ENCODE measurements around the gene CDK5. TPM values are rescaled to one million over a fixed set of nuclear protein-coding genes. Genes with fewer than 3 reads are reported as not detected.

Gene CDK5
- total and polyA plus RNA-seq, 2 of the 13 experiments (the other 11 are each of a cell fraction or from before 2014, with no cell fraction given): 16.4 to 21.3 TPM

DNA sequence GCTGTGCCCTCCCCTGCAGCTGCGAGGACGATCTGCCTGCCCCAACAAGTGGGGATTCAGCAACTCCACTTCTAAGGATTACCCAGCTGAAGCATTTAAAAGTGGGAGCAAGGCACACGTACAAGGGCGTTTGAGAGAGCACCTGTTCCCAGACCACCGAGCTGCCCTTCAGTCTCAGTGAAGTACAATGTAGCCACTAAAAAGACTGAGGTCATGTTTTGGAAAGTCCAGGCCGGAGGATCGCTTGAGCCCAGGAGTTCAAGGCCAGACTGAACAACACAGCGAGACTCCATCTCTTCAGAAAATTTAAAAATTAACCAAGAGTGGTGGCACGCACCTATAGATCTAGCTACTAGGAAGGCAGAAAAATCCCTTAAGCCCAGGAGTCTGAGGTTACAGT lies 52.1 kb downstream of the CDK5 start (continued):
- TF ChIP-seq, protein P1, sequence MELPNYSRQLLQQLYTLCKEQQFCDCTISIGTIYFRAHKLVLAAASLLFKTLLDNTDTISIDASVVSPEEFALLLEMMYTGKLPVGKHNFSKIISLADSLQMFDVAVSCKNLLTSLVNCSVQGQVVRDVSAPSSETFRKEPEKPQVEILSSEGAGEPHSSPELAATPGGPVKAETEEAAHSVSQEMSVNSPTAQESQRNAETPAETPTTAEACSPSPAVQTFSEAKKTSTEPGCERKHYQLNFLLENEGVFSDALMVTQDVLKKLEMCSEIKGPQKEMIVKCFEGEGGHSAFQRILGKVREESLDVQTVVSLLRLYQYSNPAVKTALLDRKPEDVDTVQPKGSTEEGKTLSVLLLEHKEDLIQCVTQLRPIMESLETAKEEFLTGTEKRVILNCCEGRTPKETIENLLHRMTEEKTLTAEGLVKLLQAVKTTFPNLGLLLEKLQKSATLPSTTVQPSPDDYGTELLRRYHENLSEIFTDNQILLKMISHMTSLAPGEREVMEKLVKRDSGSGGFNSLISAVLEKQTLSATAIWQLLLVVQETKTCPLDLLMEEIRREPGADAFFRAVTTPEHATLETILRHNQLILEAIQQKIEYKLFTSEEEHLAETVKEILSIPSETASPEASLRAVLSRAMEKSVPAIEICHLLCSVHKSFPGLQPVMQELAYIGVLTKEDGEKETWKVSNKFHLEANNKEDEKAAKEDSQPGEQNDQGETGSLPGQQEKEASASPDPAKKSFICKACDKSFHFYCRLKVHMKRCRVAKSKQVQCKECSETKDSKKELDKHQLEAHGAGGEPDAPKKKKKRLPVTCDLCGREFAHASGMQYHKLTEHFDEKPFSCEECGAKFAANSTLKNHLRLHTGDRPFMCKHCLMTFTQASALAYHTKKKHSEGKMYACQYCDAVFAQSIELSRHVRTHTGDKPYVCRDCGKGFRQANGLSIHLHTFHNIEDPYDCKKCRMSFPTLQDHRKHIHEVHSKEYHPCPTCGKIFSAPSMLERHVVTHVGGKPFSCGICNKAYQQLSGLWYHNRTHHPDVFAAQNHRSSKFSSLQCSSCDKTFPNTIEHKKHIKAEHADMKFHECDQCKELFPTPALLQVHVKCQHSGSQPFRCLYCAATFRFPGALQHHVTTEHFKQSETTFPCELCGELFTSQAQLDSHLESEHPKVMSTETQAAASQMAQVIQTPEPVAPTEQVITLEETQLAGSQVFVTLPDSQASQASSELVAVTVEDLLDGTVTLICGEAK (IDR thresholded peaks at IDR 0.05): no peak
- TF ChIP-seq, protein P1 (CRISPR knock-in tag; IDR thresholded peaks at IDR 0.05): no peak
- TF ChIP-seq TCF12 (IDR thresholded peaks at IDR 0.05): no peak
- TF ChIP-seq TCF12 (CRISPR knock-in tag; IDR thresholded peaks at IDR 0.05): no peak
- TF ChIP-seq ZNF777 (CRISPR knock-in tag; IDR thresholded peaks at IDR 0.05): no peak
- TF ChIP-seq, protein P2, sequence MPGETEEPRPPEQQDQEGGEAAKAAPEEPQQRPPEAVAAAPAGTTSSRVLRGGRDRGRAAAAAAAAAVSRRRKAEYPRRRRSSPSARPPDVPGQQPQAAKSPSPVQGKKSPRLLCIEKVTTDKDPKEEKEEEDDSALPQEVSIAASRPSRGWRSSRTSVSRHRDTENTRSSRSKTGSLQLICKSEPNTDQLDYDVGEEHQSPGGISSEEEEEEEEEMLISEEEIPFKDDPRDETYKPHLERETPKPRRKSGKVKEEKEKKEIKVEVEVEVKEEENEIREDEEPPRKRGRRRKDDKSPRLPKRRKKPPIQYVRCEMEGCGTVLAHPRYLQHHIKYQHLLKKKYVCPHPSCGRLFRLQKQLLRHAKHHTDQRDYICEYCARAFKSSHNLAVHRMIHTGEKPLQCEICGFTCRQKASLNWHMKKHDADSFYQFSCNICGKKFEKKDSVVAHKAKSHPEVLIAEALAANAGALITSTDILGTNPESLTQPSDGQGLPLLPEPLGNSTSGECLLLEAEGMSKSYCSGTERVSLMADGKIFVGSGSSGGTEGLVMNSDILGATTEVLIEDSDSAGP (CRISPR knock-in tag; IDR thresholded peaks at IDR 0.05; ENCODE audit: borderline replicate concordance): 0 out of 2 replicates have a peak, but pooled peaks have one; percentile 38
- no peak for TF ChIP-seq ATF7 (IDR thresholded peaks at IDR 0.05)
- TF ChIP-seq ATF7 (CRISPR knock-in tag; IDR thresholded peaks at IDR 0.05): no peak
- TF ChIP-seq, protein P3, sequence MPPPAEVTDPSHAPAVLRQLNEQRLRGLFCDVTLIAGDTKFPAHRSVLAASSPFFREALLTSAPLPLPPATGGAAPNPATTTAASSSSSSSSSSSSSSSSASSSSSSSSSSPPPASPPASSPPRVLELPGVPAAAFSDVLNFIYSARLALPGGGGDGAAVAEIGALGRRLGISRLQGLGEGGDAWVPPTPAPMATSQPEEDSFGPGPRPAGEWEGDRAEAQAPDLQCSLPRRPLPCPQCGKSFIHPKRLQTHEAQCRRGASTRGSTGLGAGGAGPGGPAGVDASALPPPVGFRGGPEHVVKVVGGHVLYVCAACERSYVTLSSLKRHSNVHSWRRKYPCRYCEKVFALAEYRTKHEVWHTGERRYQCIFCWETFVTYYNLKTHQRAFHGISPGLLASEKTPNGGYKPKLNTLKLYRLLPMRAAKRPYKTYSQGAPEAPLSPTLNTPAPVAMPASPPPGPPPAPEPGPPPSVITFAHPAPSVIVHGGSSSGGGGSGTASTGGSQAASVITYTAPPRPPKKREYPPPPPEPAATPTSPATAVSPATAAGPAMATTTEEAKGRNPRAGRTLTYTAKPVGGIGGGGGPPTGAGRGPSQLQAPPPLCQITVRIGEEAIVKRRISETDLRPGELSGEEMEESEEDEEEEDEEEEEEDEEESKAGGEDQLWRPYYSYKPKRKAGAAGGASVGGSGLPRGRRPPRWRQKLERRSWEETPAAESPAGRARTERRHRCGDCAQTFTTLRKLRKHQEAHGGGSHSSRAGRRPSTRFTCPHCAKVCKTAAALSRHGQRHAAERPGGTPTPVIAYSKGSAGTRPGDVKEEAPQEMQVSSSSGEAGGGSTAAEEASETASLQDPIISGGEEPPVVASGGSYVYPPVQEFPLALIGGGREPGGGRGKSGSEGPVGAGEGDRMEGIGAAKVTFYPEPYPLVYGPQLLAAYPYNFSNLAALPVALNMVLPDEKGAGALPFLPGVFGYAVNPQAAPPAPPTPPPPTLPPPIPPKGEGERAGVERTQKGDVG (CRISPR knock-in tag; IDR thresholded peaks at IDR 0.05; ENCODE audit: borderline replicate concordance): no peak
- TF ChIP-seq CREM (IDR thresholded peaks at IDR 0.05): no peak
- TF ChIP-seq CREM (CRISPR knock-in tag; IDR thresholded peaks at IDR 0.05): no peak
- TF ChIP-seq, protein P4, sequence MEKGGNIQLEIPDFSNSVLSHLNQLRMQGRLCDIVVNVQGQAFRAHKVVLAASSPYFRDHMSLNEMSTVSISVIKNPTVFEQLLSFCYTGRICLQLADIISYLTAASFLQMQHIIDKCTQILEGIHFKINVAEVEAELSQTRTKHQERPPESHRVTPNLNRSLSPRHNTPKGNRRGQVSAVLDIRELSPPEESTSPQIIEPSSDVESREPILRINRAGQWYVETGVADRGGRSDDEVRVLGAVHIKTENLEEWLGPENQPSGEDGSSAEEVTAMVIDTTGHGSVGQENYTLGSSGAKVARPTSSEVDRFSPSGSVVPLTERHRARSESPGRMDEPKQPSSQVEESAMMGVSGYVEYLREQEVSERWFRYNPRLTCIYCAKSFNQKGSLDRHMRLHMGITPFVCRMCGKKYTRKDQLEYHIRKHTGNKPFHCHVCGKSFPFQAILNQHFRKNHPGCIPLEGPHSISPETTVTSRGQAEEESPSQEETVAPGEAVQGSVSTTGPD (CRISPR knock-in tag; IDR thresholded peaks at IDR 0.05): no peak
- TF ChIP-seq IKZF4 (CRISPR knock-in tag; IDR thresholded peaks at IDR 0.05; ENCODE audit: borderline replicate concordance, low read depth, not compliant biosample characterization): no peak
- no peak for TF ChIP-seq ZNF12 (CRISPR knock-in tag; IDR thresholded peaks at IDR 0.05)
- no peak for TF ChIP-seq ZKSCAN1 (IDR thresholded peaks at IDR 0.05; ENCODE audit: low read length)
- TF ChIP-seq TOE1 (CRISPR knock-in tag; IDR thresholded peaks at IDR 0.05): no peak

Measured in HepG2 (cell line).